Stimulated activated CD8-positive, alpha-beta memory T cell treated with anti-CD3 and anti-CD28 coated beads, Interleukin-7, amount 100 ng/mL, for 1 hour (primary cell): ENCODE data around the gene CRIP3.
"Not testable (repeated sequence)": the region's sequence is repeated elsewhere in the genome, so short reads cannot be mapped to it uniquely, and the experiment has no call there.

Experiments used
- DNase-seq, 2 donors: peaks; one replicate each; pipeline ENCODE4 v3.0.0-alpha.2; 2020; ENCODE audit warnings: low read depth in 2 of 2

Gene CRIP3

DNA sequence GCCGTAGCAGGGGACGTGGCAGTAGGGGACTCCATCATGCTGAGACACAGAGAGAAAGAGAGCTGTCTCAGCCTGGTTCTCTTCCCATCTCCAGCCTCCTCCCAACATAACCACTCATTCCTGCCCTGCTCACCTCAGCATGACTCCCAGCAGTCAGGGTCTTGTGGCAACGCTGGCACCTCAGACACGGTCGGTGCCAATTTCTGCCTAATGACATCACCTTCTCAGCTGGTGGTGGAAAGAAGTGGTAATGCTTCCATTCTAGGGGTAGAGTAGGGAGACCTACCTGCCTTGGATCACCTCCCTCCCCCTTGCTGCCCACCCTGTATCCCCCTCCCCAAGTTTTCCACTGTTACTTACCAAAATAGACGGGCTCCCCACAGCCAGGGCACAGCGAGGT, 2.5 kb downstream of the CRIP3 start:
- no peak for DNase-seq

DNA sequence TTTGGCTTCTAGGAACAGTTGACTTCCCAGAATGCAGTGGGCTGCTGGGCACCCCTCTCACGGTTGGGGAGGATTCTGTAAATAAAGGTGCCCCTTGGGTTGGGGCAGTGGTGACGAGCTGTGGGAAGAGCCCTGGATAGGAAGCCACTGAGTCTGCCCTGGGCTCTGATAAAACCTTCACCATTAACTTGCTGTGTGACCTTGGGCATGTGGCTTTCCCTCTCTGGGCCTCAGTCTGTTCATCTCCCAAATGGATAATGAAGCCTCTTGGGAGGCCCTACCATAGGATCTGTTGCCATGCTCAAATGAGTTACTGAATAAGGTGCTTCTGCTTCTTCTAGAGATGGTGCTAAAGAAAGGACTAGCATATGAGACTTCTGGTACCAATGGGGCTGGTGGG, 3.7 kb downstream of the CRIP3 start:
- no peak for DNase-seq

- DNase-seq: no peak
These were observed 4.3 kb downstream of the CRIP3 start for GRCh38 chr6:43304361-43304760.

GRCh38 chr6:43303751-43304331, 4.8 kb downstream of the CRIP3 start:
- no peak for DNase-seq

DNA sequence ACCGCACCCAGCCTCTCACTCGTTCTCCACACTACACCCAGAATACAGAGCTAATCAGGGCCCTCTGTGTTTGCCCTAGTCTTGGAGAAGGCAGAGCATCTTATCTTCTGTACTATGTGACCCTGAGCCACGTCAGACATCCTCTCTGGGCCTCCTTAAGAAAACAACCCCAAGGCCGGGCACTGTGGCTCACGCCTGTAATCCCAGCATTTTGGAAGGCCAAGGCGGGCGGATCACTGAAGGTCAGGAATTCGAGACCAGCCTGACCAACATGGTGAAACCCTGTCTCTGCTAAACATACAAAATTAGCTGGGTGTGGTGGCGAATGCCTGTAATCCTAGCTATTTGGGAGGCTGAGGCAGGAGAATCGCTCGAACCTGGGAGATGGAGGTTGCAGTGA, 5.6 kb downstream of the CRIP3 start:
- DNase-seq: not testable (repeated sequence)

GRCh38 chr6:43302126-43302525, 6.5 kb downstream of the CRIP3 start:
- no peak for DNase-seq

- DNase-seq: no peak
These were observed 7.3 kb downstream of the CRIP3 start for GRCh38 chr6:43301081-43301870.

- no peak for DNase-seq
These were observed 9.0 kb downstream of the CRIP3 start for GRCh38 chr6:43299338-43300293.

- no peak for DNase-seq
These were observed 9.9 kb downstream of the CRIP3 start for GRCh38 chr6:43298565-43299337.

- DNase-seq: no peak
These were observed 10.7 kb downstream of the CRIP3 start, which contains the start of gene SLC22A7 for GRCh38 chr6:43297644-43298564. SLC22A7 (plus strand) TSS chr6:43298260; CDS start chr6:43298359, 99 bp downstream.

- no peak for DNase-seq
These were observed 11.7 kb downstream of the CRIP3 start for GRCh38 chr6:43296780-43297497.

DNA sequence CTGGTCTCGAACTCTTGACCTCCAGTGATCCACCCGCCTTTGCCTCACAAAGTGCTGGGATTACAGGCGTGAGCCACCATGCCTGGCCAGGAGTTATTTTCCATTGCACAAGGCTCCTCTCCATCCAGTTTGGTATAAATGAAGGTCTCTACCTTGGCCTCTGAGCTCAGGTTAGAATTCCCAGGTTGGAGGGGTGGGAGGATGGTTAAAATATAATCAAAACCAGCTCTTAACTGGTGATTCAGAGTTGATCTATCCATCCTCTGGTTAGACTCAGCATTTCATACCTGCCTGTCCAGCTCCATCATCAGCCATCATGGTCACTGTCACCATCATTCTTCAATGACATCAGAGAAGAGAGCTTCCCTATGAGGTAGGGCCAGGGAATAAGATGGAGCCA, 13.2 kb downstream of the CRIP3 start:
- no peak for DNase-seq

- no peak for DNase-seq
These were observed 14.1 kb downstream of the CRIP3 start for GRCh38 chr6:43294536-43294935.

DNA sequence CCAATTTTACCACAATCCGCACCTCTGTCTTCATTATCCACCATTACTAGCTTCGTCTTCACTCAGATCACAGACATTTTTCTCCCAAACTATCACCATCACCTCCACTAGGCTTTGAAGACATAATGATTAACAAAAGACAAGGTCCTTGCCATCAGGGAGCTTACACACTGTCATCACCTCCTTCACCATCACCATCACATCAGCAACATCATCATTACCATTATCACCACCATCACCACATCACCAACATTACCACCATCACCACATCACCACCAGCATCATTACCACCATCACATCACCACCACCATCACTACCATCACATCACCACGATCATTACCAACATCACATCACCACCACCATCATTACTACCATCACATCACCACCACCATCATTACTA, 14.9 kb downstream of the CRIP3 start:
- no peak for DNase-seq

DNA sequence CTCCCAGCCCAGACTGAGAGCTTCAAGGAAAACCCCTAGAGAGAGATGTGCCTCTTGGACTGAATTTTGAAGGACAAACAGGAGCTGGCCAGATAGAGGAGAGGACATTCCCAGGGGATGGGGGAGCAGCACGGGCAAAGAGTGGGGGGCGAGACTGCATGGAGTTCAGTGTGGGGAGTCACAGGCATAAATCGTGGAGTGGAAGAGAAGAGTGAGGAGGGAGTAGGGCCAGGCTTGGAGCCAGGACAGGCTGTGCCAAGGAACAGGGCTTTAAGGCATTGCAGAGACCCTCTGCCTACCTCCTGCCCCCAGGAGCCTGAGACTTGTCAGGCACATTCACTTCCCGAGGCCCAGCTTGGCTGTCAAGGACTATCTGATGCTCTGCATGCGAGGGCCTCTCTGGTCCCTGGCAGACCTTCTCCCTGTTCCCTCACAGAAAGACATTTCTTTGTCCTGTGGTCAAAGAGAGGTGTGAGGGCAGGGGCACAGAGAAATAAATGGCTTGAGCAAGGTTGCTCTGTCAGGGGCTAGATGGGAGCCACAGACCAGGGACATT, 15.8 kb downstream of the CRIP3 start:
- DNase-seq: no peak

DNA sequence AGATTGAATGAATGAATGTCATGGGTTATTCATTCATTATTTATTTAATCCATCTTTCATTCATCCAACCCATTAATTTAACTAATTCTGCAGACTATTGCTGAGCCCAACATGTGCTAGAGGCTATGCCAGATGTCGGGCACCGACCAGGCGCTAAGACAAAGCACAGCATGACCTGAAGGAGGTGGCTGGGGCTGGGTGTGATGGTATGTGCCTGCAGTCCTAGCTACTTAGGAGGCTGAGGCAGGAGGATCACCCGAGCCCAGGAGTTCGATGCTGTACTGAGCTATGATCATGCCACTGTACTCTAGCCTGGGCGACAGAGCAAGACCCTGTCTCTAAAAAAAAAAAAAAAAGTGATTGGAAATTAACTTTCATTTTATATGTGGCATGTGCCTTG, 16.3 kb downstream of the CRIP3 start:
- DNase-seq: no peak

GRCh38 chr6:43291708-43292107, 16.9 kb downstream of the CRIP3 start:
- DNase-seq: no peak

GRCh38 chr6:43290905-43291355, 17.7 kb downstream of the CRIP3 start:
- no peak for DNase-seq

GRCh38 chr6:43290339-43290904, 18.2 kb downstream of the CRIP3 start:
- no peak for DNase-seq
